HG02981 (cell line): ENCODE data around the gene HOXD8.

ENCODE experiments used
- ATAC-seq: cut with Tn5 transposase; IDR thresholded peaks from one replicate; pipeline ENCODE4 v1.9.1; 2021; ENCODE audit warnings: mild to moderate bottlenecking, moderate library complexity; ENCODE audit not compliant: unreplicated experiment

Gene HOXD8

DNA sequence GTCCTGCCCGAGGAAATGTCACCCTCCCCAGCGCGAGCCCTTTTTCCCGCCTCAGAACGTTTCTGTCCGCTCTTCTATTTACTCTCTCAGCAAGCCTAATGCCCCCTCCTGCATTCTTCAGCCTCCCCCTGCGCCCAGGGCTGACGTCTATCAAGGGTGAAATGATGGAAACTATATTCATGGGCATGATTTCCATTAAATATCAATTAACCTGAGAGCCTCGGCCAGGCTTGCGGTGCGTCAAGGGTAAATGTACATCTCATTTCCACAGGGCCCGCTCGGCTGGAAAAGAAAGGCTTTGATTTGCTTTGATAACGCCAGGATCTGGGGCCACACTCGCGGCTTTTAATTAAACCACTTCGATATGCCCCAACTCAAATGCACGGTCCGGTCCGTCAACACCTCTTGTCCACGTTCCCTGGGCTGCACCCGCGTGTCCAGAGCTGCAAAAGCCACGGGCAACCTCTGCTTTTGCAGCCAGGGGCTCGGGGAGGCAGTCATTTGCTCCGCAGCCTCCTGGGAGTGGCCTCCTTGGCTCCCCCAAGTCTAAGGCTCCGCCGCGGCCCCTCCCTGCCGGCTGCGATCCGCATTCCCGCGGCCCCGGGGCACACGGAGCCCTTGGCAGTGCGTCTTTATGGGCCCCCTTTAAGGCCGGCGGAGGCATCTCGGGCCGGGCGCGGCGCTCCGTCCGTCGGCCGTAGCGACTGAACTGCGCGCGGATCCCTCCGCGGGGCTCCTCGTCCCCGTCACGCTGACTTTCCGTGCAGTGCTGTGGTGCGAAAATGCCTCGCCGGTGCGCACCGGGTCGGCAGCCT, at the start of gene HOXD8:
HOXD8 (plus strand) TSS at position 724 of the 815 bp plus-strand sequence. CDS start 662 bp downstream, outside the sequence.
- ATAC-seq, result no peak

DNA sequence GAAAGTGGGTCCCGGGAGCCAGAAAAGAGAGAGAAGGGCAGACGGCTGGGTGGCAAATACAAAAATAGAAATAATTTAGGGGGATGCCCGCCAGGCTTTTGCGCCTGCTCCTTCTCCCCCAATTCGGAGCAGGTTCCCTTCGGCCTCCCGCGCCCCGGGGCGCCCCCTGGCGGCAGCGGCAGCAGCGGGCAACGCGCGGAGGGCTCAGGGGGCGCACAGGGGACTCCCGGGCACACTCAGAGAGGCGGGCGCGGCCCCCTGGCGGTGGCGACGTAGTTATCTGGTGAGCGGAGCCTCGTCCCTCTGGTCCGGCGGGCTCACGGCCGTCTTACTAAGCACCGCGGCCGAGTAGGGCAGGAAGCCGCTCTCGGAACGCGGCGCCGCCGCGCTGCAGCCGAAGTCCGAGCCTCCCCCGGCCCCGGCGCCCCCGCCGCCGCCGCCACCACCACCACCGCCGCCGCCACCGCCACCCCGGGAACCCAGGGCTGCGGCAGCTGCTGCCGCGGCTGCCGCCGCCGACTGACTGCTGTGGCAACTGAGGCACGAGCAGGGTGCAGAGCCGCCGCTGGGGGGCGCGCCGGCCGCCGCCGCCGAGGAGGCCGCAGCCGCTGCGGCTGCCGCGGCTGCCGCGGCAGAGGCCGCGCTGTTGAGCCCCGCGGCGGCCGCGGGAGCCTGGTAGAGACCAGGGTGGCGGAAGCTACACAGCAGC, 49.5 kb upstream of the HOXD8 start:
- ATAC-seq, result no peak

DNA sequence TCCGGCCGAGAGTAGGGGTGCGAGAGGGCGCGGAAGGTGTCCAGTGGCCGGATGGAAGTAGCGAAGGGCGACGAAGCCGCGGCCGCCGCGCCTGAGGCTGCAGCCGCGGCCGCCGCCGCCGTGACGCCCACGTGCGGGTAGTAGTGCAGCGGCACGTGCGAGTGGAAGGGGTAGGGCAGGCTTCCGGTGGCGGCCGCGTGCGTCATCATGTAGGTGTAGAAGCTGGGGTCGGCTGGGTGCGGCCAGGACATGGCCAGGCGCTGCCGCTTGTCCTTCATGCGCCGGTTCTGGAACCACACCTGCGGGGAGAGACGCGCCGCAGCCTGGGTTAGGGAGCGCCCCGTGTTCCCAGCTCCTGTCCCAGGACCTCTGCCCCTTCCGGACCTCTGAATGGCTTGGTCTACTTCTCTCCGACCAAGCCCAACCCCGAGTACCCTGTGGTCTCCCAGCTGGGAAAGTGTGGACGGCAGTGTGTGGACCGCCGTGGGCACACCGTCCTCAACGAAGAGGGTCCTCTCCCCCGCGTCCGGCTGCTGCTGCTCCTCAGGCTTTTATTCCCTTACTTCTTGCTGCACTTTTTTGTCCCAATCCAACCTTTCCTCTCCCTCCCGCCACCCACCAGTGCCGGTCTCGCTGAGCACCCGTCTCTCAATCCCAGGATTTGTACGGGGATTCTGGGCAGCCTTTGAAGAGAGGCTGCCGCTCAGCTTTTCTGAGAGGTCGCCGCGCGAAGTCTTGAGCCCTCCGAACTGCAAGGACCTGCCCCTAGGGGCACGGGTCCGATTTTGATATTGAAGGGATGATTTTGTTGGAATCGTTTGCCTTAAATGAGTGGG, 48.7 kb upstream of the HOXD8 start:
- ATAC-seq, result no peak

DNA sequence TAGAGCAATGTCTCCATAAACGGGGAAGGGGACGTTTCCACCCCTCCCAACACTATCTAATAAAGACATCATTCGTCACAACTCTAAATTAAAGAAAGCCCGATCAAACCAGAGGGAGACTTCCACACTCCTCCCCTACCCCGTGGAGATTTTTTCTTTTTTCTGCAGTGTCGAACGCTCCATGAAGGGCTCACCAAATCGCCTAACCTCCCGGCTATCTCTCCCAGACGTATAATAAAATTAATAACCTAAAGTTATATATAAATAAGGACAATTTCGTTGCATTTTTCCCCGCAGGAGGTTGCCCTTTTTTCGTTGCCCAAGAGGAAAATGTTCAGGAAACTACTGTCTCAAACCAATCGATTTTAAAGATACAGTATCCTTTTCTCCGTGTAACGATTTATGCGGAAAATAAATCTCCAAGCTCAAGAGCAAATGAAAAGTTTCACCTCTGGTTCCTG, 48.1 kb upstream of the HOXD8 start:
- ATAC-seq, result no peak

DNA sequence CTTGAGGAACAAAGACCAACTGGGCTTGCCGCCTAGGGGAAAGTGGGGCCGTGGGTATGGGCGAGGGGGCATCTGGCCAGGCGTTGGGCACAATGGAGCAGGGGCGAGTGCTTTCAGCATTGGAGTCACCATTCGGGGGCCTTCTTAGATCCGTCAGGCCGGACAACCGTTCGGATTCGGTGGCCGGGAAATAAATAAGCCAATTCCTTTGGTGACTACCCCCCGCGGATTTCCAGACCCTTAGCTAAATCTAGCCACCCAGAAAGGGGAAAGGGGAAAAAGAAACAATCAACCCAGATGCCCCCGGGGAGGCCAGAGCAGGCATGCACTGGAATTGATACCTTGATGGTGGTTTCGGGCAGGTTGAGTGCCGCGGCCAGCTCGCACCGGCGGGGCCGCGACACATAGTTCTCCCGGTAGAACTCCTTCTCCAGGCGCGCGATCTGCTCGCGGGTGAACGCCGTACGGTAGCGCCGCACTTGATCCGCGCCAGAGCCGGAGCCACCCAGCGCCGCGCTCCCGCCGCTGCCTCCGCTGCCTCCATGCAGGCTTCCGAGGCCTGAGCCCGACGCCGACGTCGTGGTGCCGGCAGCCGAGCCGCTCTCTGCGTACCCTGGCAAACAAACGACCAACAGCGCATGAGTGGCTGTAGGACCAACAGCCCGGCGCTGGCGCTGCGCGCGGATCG, 47.5 kb upstream of the HOXD8 start:
- no peak for ATAC-seq

DNA sequence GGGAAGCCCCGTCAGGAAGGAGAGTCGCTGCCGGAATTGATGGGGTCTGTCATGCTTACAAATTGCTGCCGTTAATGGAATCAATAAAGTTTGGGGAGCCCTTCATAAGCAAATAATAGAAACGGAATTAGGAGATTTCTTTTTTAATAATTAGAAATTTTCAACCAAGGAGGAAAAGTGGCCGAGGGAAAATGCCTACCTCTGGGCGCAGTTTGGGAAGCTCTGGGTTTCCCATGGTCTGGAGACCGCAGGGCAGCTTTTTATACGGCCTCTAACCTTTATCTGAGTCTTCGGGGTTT, 47.0 kb upstream of the HOXD8 start:
- no peak for ATAC-seq

DNA sequence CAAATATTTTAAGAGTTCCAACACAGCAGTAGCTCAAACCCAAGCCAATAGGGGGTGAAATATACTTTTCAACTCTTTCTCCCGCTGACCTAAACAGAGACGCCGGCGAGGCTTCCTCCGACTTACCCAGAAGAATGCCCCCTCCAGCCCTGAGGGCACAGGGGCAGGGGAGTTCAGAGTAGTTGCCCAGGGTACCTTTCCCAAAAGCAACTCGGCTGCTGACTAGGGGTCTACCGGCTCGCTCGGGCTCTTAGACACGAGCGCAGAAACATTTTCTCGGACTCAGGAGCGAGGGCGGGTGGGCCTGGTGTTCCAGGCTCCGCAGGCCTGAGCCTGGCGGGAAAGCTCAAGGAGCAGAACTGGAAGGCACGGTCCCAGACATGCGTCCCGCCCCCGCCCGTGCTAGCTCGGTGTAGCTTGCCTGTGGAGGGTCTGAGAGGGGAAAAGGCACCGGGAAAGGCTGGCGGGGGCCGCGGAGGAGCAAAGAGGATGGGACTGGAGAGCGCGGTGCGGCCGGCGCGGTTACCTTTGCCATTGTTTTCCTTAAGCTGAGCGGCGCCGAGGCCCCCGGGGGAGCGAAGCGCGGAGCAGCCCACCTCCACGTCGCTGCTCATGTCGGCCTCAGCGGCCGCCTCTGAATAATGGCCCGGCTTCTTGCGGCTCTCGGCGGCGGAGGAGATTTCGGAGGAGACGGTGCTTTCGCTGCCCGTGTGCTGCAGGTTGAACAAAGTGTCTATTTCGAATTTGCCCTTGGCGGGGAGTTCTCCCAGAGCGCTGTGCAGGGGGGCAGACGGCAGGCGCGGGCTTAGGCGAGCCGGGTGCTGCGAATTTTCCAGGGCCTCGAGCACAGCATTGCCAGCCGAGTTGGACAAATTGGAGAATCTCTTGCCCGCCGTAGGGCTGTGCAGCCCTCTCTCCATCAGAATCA, 46.4 kb upstream of the HOXD8 start:
- no peak for ATAC-seq

DNA sequence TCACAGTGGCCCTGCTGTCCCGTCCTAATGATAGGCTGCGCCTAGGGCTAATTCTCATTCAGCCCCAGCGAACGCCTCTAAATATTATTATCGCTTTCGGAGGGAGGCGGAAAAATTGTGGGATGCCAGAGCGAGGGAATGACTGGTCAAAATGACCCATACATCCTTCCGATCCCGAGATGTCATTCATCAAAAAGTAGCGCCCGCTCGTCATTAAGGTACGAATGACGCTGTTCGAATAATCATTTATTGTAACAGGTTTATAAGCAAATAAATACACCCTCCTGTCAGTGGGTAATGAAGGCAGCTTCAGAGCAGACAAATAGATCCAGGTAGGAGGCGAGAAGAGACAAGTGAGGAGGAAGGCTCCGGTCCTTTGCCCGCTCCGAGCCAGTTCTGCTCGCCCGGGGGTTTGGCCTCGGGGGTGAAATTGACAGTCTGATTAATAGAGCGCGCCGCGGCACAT, 45.7 kb upstream of the HOXD8 start, which contains the start of gene EVX2:
EVX2 (minus strand) TSS at position 167 of the 466 bp plus-strand sequence. CDS start 186 bp downstream, outside the sequence.
- ATAC-seq, result no peak

DNA sequence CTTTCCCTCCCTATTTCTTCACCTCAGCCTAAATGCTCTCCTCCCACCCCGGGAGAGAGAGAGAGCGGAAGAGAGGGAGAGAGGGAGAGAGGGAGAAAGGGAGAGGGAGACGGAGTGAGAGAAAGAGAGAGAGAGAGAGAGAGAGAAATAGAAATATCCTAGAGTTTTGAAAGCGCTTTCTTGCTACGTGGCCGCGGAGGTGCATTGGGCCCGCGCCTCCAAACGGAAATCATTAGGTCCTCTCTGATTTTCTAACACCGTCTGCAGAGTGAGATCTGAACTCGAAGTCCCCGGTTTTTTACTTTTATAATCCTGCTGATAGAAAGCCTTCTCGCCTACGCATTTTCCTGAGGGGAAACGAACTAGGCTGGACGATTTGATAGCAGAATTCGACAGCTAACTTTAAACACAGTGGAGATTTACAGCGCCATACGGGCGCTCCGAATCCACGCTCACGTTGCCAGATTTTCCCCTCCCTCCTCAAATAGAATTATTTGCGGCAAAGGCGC, 44.8 kb upstream of the HOXD8 start:
- no peak for ATAC-seq

DNA sequence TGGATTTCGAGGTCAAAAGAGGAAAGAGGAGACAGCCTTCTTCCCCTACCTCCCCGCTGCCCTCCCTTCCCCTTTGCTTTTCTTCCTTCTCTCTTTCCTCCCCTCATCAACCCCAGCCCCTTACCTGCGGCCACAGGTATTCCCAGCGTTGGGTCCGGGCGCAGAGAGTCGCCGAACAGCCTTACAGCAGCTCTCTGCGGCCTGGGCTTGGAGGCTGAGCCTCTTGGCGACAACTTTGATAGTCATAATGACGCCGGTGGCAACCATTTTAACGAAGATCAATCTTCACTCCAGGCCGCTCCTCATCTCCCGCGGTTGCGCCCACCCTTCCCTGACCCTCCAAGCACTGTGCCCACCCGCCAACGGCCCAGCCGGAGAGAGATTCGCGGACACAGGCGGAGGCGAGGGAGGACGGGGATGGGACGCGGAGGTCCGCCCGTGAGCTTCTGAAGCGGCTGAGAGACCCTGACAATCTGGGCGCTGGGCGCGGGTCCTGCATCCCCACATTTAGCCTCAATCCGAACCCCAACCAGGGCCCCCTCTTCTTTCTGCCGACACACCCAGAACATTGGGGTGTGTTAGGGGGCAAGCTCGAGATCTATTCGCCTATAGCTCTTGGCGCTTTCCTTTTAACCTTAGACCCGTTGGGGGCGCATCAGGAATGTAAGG, 44.3 kb upstream of the HOXD8 start:
- ATAC-seq, result no peak

DNA sequence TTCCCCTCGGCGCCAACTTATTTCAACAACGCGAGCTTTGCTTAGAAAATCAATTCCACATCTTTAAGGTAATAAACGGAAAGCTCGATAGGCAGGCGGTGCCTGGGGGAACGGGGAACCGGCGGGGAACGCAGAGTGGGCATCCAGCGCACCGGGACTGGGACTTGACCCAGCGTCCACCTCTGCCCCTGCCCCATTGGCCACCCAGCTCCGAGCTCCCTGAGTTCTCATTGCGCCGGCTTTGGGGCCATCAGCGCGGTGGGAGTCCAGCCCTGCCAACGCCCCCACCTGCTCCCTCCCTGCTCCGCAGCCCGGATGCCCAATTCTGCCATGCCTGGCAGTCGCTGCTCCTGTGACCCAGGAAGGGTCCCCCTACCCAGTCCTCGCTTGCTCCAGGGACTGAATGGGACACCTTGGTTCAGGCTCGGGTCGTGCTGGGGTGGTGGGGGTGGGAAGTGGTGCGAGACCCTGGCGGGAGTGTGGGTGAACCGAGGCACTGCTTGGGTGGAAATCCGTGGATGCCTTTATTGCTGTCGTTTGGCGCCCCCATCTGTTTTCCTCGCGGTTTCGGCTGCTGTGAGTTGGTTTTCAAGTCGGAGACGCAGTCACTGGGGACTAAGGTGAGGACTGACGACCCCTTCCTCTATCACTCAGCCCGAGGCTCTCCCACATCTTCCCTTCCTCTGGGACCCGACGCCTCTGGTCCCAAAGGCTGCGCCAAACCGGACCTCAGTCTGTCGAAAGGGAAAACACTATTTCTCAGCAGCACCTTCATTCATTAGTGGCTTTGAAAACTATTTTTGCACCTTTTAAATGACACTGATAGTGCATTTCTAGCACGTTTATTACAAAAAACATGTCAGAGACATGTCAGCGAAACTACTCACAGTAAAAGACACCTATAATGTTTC, 43.4 kb upstream of the HOXD8 start:
- ATAC-seq, result no peak

DNA sequence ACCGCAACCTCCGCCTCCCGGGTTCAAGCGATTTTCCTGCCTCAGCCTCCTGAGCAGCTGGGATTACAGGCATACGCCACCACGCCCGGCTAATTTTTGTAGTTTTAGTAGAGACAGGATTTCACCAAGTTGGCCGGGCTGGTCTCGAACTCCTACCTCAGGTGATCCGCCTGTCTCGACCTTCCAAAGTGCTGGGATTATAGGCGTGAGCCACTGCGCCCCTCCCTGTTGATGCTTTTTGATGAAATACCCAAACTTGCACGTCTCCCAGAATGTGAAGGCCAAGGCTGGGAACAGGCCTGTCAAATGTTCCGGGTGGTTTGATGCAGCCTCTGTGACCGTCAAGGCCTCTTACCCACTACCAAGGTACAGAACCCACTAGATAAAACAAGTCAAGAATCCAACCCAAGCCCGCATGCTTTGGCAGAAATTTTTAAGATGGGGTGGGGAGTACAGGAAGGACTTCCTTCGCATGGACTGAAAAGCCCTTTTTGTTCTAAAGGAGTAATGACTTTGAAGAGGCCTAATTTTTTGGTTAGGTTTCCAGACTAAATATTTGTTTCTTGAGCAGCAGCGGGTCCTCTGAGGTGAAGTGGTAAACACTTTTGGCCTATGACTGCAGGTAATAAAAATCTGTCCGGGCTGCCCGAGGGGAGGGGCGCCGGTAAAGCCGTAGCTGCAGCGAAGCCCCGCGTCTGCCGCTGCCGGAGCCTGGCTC, 42.0 kb upstream of the HOXD8 start:
- ATAC-seq, result no peak

DNA sequence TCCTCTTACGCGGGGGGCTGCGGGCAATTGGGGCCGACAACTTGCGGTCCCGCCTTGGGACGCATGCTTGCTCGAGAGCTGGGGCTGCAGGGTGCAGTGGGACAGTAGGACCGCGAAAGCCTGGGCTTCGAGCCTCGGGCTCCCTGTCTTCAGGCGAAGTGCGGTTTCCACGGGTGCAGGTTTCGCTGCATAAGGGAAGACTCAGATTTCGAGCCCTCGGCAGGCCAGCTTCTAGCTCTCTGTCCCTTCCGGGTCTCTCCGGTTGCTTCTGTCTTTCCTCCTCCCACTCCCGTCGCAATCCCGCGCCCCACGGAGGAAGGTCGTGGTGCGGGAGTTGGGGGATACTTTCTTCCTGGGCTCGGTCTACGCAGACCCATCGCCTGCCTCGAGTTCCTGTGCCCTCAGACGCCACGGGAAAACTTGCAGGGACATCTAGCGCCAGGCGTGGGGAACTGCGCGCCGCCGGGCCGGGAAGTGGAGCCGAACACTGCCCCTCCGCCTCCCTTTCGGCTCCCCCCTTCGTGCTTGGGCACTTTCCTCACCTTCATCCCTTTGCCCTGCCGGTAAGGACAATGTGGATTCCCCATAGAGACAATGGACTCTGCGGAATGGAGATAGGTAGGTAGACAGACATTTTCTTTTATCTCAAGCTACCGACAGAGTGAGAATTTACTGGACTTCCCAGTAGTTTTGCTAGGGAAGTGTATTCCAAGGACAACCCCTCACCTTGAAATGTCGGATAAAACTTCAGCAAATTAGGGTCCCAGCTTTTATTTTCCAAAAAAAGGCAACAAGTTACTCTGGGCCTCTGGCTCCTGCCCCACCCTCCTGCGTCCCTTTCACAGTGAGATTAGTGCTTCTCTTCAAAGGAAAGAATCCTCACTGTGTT, 41.2 kb upstream of the HOXD8 start:
- no peak for ATAC-seq

DNA sequence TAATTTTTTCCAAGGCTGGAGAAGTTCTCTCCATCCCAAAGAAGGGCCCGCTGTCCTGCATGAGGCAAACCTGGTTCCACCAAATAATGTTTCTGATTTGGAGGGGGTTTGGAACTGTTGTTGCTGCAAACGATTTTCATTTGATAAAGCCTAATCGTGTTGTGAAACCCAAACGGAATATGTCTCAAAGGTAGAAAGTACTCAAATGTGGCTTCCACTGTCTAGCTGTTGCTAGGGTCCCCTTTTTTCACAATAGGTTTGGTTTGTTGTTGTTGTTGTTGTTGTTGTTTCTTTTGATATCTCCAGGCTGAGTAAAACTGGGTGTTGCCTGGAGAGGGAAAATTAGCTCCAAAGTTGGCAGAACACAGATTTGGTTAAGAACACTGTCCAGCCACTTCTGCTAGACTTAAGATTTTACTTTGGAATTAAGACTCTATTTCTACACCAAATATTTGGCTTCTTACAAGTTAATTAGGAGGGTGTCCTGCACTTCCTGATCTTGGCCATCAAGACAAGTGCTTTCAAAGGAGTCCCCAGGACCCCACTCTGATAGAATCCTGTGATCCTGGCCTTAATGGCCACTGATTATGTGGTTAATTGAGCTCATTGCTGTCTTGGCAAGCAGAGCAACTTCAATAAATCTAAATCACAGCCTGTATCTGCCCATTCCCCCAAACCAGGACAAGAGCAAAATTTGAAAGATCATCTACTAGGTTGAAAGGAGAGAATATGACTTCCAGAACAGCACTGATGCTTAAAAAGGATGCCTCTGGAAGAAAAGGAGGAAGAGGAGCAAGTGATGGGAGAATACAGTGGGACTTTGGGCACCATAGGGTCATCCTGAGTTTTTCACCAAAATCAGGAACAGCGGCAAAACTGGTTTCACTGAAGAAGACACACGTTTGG, 40.3 kb upstream of the HOXD8 start:
- ATAC-seq, result no peak

DNA sequence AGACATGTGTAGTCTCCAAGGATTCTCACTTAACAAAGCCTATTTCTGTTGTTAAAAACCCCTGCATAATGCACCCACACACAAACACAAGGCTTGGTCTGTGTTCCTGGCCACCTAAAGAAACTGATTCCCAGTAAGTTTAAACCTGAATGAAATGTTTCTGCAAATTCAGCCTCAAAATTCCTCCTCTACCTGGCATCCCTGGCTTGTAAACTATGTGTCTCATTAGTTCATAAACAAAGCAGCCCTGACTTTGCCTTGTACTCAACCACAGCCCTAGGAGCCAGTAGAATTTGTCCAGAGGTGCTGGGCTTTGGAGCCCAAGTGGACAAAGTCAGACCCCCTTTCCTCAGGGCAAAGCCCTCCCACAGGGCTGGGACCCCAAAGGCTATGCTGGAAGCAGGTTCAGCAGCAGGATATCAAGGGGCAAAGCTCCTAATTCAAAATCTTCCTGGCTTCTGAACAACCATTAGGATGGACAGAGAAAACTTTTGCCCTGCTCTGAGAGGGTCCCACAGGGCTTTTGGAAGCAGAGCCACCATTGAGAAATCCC, 39.6 kb upstream of the HOXD8 start:
- ATAC-seq, result no peak
